ENCODE results near the gene COL11A2.
"Not testable (repeated sequence)": the region's sequence is repeated elsewhere in the genome, so short reads cannot be mapped to it uniquely, and the experiment has no call there.

The COL11A2 gene
- total RNA-seq = 7.0 to 9.1 reads per million in 2 donors

DNA sequence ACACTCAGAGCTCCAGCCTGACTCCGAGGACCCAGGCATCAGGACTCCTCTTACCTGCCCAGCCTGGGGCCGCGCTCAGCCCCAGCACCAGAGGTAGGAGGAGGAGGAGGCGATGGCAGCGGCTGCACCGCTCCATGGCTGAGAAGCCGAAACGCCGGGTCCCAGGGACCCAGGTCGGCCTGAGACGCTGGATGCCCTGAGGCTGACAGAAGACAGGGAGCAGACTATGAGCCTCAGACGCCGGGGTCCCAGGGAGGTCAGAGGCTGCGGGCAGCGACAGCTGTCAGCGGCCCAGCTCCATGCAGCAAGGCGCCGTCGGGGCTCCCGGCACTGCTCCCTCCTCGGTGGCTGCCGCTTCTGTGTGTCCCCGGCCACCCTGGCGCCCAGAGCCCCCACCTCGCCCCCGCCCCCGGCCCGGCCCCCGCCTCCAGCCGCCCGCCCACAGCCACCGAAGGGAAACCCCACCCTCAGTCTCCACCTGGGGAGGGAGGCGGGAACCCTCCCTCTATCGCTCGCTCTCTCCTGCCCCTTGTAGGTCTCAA lies at the start of gene COL11A2:
TSS of gene COL11A2 (minus strand) at position 363 of the 542 bp plus-strand sequence. CDS start at position 136, 227 bp downstream.
- DNase-seq = no peak

DNA sequence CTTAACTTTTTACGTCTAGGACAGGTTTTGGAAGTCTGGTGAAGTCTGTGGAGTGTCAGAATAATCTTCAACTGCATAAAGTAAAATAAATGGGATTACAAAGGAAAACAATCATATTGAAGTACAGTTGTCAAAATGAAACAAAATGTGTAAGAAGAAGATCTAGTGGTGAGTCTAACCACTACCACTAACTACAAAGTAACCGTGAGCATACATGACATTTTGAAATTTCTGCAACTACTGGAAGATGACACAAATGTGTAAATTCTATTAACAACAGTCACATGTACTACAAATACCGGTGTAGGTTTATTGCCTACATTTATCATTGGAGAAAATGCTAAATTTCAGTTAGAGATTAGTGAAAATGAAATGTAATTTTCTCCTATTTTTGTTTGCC lies 49.7 kb upstream of the COL11A2 start:
- no peak for DNase-seq

DNA sequence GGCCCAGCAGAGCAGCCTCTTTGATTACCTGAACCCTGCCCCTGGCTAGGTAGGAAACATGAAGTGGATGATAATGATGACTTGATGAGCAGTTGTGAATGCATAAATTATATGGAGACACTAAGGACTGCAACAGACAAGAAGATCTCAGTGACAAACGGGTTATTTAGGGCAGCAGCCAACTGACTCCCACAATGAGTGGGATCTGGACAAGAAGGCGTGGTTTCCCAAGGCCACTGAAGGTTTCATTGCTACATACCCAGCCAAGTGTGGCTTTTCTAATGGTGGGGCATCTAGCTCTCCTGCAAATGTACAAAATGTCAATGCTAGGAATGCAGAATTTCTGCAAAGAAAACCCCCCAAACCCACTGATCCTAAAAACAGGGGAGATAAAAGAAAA lies 45.5 kb upstream of the COL11A2 start:
- DNase-seq = no peak

DNA sequence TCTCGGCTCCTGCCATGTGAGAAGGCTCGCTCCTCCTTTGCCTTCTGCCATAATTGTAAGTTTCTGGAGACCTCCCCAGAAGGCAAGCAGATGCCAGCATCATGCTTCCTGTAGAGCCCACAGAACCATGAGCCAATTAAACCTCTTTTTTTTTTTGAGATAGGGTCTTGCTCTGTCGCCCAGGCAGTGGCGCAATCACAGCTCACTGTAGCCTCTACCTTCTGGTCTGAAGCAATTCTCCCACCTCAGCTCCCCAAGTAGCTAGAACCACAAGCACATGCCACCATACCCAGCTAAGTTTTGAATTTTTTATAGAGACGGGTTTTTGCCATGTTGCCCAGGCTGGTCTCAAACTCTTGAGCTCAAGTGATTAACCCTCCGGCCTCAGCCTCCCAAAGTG lies 44.6 kb upstream of the COL11A2 start:
- DNase-seq = no peak

DNA sequence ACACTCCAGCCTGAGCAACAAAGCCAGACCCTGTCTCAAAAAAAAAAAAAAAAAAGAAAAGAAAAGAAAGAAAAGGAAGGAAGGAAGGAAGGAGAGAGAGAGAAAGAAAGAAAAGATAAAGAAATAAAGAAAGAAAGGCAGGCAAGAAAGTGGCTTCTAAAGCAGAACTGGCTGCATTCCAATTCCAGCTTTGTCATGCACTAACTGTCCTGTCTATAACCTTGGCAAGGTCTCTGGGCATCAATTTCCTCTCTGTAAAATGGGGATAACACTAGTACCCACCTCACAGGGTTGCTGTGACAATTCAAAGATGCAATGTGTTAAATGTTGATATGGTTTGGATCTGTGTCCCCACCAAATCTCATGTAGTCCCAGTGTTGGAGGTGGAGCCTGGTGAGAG lies 44.1 kb upstream of the COL11A2 start:
- no peak for DNase-seq

DNA sequence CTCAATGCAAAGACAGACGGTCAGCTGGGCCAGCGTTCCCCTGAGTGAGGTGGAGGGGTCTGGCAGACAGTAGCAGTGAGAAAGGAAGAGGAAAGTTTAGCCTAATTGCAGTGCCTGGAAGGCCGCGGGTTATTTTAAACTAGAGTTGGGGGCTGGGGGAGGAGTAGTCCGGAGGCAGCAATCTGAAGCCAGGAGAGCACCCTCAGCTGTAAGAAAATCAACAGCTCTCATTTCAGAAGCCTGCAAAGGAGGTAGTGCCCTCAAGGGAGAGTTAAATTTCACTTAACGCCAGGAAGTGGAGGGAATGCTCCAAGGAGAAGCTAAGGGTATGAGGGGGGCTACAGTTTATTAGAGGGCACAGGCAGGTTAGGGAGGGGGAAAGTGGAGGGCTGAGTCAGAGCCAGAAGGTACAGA lies 43.0 kb upstream of the COL11A2 start:
- no peak for DNase-seq

DNA sequence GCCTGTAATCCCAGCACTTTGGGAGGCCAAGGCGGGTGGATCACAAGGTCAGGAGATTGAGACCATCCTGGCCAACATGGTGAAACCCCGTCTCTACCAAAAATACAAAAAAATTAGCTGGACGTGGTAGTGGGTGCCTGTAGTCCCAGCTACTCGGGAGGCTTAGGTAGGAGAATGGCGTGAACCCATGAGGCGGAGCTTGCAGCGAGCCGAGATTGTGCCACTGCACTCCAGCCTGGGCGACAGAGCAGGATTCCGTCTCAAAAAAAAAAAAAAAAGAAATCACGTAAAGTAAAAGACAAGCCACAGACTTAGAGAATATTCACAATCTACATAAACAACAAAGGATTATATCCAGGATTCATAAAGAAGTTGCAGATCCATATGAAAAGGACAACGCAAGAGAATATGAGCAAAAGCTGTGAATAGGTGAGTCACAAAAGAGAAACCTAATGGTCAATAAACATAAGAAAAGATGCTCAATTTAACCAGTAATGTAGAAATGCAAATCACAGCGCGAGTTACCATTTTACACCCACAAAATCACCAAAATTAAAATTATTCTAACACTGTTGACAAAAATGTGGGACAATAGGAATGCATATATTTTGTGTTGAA lies 34.3 kb upstream of the COL11A2 start:
- not testable (repeated sequence) for DNase-seq

DNA sequence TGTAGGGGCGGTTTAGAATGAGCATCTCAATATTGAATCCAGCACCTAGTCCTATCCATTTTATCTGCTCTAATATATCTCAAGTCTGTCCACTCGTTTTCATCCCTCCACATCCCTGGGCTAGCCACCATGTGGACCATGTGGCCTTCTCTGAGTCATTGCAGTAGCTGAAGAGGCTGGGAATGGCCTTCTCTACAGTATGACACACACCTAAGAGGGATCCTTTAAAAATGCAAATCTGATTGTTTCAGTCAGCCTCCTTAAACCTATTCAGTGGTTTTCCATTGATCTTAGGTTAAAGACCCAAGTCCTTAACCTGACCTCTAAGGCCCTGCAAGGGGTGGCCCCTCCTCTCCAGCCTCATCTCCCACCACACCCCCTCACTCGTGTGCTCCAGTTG lies 25.4 kb upstream of the COL11A2 start:
- no peak for DNase-seq

DNA sequence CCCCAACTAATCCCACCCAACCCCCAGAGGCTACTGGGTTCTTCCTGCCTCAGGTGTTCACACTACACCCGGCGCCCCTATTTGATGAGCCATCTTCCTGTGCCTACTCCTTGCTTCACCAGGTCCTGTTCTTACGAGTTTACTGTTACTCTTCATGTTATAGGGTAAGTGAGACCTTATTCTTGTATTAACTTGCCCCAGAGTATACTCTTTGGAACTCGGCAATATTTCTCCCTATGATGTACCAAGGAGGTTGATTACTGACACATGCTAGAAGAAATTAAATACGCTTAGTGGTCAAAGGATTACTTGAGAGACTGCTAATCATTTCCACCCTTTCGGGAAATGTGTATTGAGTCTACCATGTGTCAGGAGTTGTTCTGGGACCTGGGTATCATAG lies 25.0 kb upstream of the COL11A2 start:
- no peak for DNase-seq

DNA sequence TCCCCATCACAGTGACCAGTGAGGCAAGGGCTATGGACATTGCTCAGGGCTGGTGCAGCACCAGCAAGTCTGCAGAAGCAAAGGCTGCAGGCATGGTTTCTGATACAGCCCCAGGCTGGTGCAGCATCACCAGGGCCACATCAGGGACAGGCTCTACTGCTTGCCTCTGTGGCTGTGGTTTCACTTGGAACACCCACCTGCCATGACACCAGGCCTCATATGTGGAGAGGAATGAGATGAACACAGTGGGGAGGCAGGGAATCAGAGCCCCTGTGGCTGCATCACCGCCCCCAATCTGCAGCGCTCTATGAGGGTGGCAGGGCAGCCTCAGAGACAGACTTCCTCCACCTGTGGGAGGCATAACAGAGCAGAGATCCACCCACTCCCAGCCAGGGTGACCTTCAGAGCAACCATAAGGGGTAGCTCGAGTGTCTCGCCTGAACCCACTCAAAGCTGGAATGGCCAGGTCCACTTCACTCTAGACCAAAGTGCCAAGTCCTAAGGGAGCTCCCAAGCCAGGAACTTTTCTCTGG lies 23.9 kb upstream of the COL11A2 start:
- DNase-seq = no peak

DNA sequence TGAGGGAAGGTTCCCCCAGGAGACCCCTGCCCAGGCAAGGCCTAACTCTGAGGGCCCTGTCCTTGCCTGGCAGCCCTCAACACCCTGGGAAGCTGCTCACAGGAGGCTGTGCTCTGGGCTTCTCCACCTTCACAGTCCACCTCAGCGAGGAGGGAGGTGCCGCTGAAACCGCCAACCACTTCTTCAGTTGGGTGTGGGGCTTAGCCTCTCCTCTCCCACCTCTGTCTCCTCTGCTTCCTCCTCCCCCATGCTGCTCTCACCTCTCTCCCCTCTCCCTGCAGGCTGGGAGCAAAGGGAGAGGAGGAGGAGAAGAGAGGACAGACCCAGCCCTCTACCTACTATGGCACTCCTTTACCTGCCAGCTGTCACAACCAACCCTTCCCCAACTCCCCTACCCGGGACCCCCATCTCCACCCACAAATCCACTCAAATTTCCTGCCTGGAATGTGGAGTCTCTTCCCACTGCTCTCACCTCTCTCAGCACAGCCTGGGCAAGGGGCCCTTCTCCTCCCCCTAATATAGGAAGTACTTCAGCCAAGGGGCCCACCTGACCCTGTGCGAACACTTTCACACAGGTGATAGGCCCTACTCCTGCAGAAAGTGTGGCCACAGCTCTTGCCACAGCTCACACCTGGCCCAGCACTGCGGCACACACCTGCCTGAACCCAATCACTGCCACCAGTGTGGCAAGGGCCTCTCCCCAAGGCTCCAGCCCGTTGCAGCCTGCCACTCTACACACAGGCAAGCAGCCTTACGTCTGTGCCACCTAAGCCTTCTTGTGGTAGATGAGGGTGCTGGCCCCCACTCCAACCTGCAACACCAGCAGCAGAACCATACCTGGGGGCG lies 23.2 kb upstream of the COL11A2 start:
- no peak for DNase-seq

DNA sequence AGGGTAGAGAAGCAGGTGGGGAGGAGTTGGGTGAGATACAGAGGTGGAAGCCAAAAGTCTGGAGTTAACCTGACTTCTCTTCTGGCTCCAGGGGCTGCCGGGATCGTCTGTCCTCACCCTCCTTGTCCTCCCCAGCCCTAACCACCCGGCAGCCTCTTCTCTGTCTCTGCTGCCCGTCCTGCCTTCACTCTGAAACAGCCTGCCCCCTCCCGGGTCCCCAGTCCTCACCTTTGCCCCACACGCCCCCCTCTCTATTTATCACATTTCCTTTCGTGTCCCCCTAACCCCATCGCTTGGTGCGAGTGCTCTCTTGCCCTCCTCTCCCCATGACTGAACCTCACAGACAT lies 21.7 kb upstream of the COL11A2 start:
- no peak for DNase-seq

DNA sequence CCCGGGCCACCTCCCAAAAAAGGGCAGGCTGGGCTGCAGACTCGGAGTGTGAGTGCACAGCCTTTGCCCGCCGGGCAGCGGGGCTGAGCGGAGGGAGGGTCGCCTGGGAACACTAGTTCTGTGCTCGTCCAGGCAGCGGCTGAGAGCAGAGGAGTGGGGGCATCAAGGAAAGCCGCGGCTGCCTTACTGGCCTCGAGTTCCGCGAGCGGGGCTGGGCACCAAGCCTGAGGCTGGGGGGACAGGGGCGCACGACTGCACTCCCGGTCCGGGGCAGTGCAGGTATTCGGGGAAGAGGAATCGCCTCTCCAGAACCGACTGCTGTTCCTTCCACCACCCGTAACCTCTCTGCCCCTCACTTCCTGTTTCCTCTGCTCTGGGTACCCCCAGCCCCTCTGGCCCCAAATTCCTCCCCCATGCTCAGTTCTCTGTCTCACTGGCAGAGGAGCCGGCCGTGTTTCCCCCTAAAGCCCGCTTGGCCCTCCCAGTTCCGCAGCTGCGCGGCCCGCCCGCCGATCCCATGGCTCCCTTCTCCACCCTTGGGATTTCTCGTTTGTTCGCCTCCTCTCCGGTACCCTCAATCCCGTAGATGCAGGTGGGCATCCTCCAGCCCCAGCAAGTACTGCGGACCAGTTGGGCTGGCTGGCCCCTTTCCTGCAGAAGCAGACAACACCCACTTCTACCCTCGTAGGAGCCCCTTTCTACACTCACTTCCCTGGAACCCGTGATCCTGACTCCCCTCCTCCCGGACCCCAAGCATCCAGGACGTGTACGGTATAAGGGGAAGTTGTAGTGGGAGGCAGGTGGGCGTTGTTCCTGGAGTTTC lies 21.1 kb upstream of the COL11A2 start:
- DNase-seq = no peak

DNA sequence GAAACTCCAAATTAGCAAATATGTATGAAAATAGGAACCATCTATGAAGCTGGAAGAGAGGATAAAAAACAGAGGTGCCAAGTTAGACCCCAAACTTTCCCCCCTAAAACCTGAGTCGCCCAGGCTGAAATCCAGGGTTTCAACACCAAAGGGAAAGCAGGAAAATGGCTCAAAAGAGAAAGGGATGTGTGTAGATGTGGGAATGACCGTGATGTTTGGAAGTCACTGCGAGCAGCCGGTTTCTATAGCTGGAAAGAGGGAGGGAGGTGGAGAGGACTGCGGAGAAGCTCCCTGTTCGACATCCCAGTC lies 20.5 kb upstream of the COL11A2 start:
- no peak for DNase-seq

DNA sequence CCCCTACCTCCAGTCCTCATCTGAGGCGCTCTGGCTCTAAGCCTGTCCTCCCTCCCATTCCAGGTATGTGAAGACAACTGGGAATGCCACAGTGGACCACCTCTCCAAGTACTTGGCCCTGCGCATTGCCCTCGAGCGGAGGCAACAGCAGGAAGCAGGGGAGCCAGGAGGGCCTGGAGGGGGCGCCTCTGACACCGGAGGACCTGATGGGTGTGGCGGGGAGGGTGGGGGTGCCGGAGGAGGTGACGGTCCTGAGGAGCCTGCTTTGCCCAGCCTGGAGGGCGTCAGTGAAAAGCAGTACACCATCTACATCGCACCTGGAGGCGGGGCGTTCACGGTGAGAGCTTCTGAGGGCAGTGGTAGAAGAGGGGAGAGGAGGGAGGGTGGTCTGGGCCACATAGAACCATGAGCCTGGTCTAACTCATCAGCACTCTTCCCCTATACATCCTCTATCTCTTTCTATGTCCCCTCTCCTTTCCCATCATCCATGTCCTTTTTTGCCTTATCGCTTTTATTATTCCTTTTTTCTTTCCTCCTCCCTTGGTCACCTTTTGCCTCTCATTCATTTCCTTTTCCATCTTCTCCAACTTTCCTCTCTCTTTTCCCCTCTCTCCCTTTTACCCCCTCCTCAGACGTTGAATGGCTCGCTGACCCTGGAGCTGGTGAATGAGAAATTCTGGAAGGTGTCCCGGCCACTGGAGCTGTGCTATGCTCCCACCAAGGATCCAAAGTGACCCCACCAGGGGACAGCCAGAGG lies 19.6 kb upstream of the COL11A2 start:
- no peak for DNase-seq

DNA sequence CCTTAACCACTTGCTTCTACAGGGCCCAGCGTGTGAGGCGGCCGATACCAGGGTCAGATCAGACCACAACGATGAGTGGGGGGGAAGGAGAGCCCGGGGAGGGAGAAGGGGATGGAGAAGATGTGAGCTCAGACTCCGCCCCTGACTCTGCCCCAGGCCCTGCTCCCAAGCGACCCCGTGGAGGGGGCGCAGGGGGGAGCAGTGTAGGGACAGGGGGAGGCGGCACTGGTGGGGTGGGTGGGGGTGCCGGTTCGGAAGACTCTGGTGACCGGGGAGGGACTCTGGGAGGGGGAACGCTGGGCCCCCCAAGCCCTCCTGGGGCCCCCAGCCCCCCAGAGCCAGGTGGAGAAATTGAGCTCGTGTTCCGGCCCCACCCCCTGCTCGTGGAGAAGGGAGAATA lies 18.9 kb upstream of the COL11A2 start:
- DNase-seq = no peak

DNA sequence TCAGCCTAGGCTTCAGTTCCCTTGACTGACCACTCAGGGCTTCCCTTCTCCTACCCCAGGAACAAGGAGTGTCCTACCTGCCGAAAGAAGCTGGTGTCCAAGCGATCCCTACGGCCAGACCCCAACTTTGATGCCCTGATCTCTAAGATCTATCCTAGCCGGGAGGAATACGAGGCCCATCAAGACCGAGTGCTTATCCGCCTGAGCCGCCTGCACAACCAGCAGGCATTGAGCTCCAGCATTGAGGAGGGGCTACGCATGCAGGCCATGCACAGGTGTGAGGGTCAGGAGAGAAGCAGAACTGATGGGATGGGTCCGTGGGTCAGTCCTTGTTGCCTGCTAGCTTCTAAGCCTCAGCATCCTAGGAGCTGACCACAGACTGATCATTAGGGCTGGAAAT lies 17.6 kb upstream of the COL11A2 start:
- DNase-seq = no peak

DNA sequence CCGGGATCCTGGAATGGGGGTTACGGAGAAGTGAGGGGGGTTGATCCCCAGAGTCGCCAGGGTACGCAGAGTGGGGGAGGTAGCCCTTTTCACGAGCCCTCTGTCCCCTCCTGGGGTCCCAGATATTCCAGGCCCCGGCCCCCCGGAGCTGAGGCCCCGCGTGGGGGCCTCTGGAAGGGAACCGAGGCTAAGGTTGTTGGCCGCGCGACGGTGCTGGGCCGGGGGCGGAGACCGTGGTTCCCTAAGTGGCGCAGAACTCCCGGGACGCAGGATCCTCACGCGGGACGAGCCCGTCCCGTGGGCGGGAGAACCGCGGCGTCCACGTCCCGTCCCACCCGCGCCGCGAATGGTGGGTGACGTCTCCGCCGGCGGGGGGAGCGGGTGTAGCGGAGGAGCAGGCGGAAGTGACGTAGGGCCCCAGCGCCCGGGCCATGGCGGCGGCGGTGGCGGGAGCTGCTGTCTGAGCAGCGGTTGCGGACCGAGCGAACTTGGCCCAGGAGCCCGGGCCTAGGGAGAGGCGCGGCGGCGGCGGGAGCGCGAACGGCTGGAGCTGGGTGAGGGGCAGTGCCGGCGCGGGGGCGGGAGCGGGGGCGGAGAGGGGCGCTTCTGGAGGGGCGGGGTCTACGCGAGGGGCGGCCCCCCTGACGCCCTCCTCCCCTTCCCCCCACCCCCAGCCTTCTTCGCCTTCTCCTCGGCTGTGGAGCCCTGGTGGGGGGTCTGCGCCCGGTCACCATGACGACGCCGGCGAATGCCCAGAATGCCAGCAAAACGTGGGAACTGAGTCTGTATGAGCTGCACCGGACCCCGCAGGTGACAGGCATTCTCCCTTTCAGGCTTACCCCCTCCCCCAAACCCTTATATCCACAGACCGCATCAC lies 16.1 kb upstream of the COL11A2 start, which contains the start of gene RING1:
TSS of gene RING1 (plus strand) at position 410 of the 877 bp plus-strand sequence. CDS start at position 733, 323 bp downstream.
- DNase-seq = peak; percentile 79

DNA sequence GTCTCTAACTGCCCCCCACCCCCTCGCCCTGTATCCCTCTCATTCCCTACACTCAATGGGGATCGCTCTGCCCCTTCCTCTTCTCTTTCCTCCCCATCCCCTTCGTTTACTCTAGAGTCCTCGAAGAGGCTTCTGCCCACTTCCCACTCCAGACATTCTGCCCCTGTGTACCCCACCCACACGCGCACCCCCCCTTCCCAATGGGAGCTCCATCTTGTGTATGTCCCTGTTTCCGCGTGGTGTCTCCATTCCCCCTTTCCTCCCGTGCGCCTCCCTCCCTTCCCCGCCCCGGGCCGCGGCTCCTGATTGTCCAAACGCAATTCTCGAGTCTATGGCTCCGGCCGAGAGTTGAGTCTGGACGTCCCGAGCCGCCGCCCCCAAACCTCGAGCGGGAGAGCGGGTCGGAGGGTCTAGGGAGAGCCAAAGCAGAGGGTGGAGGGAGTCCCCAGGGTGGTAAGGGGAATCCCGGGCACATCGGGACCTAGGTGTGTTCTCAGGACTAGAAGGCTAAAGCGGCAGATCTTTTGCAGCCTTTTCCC lies 15.4 kb upstream of the COL11A2 start:
- no peak for DNase-seq

DNA sequence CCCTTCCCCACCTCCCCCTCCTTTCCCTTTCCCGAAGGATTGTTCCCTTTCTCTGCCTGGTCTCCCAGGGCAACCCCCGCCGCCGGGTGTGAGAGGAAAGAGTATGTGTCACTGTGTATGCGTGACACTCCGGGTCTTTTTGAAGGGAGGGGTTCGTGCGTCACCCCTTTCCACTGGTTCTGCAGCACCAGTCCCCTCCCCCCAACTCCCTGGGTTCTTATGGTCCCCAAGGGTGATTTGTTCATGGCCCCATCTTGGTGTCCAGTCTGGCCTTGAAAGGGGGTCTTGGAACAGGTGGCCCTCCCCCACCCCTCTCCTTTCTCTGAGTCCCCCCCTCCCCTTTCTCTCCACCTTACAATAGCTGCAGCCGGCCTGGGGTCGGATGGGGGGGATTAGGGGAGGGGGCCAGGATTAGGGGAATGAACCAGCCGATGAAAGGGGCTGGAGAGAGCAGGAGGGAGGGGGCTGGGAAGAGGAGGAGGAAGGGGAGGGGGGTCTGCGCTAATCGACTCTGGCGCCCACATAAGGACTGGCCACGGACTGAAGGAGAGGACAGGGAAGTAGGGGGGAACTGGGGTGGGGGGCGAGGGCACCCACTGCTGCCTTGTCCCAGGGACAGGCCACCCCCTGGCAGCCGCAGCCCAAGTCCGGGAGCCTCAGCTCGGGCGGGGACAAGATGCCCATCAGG lies 14.7 kb upstream of the COL11A2 start:
- no peak for DNase-seq

Data from activated gamma-delta T cell (primary cell).